HG02623 (cell line): ENCODE results near the gene SMCO1.
"Not testable (repeated sequence)": the region's sequence is repeated elsewhere in the genome, so short reads cannot be mapped to it uniquely, and the experiment has no call there.

Source experiments
- ATAC-seq: cut with Tn5 transposase; IDR thresholded peaks from one replicate; pipeline ENCODE4 v1.9.1; 2021; ENCODE audit warnings: moderate library complexity; ENCODE audit not compliant: unreplicated experiment

The SMCO1 gene

DNA sequence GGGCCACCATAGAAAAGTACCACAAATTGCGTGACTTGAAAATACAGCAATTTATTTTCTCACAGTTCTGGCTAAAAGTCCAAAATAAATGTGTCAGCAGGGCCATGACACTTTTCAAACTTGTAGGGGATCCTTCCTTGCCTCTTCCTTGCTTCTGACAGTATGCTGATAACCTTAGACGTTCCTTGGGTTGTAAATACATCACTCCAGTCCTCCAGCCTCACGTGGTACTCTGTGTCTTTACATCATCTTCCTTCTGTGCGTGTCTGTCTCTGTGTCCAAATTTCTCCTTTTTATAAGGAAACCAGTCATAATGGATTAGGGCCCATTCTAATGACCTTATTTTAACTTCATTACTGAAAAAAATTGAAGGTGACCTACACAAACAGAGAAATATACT is 19.0 kb downstream of the SMCO1 start:
- no peak for ATAC-seq

DNA sequence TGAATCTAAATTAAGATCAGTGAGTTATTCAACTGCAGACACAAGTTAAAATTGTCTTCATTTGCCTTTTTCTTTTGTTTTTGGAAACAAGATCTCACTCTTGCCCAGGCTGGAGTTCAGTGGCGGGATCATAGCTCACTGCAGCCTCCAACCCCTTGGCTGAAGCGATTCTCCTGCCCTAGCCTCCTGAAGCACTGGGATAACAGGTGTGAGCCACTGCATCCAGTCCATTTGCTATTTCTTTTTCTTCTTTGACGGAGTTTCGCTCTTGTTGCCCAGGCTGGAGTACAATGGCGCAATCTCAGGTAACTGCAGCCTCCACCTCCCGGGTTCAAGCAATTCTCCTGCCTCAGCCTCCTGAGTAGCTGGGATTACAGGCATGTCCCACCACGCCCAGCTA is 21.9 kb downstream of the SMCO1 start:
- ATAC-seq, result no peak

DNA sequence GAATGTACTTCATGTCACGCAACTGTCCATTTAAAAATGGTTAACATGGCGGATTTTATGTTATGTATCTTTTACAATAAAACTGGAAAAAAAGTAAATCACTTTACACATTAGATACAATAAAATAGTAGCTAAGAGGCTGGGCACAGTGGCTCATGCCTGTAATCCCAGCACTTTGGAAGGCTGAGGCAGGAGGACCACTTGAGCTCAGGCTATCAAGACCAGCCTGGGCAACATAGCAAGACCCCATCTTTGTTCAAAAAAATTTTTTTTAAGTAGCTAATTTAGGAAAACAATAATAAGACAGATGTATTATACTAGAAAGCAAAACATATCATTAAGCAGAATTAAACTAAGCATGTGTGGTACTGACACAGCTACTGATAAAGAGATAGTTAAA is 23.1 kb downstream of the SMCO1 start:
- no peak for ATAC-seq

DNA sequence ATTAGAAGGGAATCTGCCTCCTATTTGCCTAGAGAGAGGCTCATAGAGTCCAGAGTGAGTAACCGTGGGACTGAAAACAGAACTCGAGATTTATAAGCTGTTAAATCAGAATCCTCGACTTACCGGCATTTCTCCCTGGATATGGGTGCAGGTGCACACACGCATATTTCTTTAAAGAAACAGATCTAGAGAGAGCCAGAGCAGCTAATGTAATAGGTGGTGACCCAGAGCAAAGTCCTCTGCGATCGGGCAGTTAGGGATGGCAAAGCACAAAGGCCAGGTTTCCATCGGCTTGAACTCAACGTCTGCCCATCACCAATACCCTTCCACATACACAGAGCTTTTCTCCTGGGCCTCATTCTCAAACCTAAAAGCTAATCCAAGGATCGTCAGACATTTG is 25.4 kb downstream of the SMCO1 start:
- ATAC-seq, result no peak

DNA sequence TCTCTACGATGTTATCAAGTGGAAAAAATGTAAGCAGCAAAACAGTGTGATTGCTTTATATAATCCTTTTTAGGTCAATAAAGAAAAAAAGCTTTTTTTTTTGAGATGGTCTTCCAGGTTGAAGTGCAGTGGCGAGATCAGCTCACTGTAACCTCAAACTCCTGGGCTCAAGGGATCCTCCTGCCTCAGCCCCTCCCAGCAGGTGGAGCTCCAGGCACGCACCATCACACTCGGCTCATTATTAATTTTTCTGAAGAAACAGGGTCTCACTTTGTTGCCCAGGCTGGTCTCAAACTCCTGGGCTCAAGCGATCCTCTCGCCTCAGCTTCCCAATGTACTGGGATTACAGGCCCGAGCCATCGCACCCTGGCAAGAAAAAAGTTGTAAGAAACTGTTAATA is 28.9 kb downstream of the SMCO1 start:
- no peak for ATAC-seq

DNA sequence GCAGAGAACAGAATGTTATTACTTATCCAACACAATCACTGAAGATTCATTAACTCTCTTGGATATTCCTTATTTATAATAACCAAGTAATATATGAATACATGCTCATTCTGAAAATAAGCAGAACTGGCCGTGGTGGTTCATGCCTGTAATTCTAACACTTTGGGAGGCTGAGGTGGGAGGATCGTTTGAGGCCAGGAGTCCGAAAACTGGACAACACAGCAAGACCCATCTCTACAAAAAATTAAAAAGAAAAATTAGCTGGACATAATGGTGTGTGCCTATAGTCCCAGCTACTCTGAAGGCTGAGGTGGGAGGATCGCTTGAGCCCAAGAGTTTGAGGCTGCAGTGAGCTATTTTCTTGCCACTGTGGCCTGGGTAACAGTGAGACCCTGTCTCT is 37.5 kb downstream of the SMCO1 start:
- no peak for ATAC-seq

DNA sequence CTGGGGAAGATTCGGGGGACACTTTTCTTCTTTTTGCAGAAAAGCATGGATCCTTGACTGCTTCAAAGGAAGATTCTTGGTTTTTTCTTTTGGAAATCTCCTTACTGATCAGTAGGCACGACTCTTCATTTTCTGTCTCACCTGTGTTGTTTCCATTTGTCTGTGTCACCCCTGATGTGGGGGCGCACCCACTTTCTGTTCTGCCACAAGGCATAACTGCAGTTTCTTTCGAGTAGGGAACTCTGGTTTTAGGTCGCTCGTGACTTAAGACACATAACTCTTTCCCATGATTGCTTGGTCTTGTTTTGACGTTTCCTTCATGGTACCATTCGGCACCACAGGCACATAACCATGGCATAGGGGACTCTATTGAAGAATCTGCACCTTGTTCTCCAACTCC is 42.9 kb downstream of the SMCO1 start:
- ATAC-seq, result no peak

DNA sequence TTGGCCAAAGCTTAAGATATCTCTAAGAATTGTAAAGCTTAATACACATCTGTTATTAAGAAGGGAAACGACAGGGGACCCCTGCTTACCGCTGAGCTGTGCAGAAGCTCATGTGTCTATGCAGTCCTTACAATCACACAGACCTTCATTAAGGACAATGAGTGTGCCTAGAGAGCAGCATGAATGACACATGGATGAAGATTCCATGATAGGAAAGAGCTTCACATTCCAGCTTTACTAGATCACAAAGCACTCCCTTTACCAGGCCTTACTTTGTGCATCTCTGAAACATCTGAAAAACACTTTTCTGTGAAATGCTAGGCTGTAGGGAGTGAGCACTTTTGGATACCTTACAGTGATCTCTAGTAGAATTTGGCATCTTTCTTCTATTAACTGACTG is 43.6 kb downstream of the SMCO1 start:
- no peak for ATAC-seq

DNA sequence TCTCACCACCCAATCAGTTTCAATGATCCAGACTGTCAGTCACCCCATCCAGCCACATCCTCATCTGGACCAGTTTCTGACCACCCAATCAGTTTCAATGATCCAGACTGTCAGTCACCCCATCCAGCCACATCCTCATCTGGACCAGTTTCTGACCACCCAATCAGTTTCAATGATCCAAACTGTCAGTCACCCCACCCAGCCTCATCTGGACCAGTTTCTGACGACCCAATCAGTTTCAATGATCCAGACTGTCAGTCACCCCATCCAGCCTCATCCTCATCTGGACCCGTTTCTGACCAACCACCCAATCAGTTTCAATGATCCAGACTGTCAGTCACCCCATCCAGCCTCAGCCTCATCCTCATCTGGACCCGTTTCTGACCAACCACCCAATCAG is 45.0 kb downstream of the SMCO1 start:
- ATAC-seq, result not testable (repeated sequence)

DNA sequence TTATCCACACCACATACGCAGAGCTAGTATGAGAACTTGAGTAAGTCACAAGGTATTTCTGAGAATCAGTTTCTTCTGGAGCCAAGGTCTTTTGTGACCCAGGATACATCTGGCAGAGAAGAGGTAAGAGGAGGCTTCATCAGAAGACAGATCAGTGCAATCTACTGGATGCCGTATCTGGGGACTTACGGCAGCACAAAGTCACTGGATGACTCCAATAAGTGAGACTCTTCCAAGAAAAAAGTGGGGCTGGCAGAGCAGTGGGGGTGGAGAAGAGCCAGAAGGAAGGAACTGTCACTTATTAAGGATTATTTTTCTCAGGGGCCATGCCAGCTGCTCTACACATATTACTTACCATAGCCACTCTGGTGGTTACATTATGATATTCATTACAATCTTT is 51.3 kb downstream of the SMCO1 start:
- no peak for ATAC-seq

DNA sequence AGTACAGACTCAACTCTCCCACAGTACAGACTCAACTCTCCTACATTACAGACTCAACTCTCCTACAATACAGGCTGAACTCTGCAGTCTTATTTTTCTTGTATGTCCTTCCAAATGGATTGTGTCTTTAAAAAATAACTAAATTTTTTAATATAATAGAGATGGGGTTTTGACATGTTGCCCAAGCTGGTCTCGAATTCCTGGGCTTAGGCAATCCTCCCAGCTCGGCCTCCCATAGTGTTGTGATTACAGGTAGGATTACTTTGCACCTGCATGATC is 51.7 kb downstream of the SMCO1 start:
- no peak for ATAC-seq

DNA sequence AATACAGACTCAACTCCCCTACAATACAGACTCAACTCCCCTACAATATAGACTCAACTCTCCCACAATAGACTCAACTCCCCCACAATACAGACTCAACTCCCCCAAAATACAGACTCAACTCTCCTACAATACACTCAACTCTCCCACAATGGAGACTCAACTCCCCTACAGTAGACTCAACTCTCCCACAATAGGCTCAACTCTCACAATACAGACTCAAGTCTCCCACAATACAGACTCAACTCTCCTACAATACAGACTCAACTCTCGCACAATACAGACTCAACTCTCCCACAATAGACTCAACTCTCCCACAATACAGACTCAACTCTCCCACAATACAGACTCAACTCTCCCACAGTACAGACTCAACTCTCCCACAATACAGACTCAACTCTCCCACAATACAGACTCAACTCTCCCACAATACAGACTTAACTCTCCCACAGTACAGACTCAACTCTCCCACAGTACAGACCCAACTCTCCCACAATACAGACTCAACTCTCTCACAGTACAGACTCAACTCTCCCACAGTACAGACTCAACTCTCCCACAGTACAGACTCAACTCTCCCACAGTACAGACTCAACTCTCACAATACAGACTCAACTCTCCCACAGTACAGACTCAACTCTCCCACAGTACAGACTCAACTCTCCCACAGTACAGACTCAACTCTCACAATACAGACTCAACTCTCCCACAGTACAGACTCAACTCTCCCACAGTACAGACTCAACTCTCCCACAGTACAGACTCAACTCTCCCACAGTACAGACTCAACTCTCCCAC is 52.3 kb downstream of the SMCO1 start:
- ATAC-seq, result not testable (repeated sequence)

DNA sequence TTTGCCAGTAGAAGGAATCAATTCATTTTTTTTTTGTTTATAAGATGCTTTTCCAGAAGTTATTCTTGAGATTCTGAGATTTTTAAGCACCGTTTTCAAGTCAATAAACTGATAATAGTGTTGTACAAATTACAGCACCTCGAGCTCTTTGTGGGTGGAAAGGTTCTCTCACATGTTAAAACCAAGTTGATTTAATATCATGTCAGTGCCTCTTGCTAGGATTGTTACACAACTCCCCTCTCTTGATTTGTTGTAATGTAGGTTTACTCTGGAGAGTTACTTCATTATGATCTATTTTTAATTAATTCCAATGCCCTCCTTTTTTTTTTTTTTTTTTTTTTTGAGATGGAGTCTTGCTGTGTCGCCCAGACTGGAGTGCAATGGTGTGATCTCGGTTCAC is 57.1 kb downstream of the SMCO1 start:
- no peak for ATAC-seq

DNA sequence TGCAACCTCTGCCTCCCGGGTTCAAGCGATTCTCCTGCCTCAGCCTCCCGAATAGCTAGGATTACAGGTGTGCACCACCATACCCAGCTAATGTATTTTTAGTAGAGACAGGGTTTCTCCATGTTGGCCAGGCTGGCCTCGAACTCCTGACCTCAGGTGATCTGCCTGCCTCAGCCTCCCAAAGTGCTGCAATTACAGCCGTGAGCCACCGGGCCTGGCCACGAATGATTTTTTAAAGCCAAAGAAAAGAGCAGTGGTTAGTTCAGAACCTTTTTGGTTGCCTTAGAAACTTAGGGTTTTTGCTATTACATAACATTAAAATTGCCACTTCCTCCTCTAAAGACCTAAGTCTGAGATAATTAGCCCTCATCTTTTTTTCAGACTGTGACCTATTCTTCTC is 57.7 kb downstream of the SMCO1 start:
- ATAC-seq, result not testable (repeated sequence)
